SK-N-SH treated with all-trans-retinoic acid at 6 μM for 48 hours (cell line): ENCODE measurements around the gene SYNE1.

ENCODE experiments used
- ARNTL ChIP-seq: fragments of 450-650 bp; formaldehyde crosslinking; IDR thresholded peaks from 2 replicates; pipeline ENCODE4 v1.5.0; 2020; ENCODE audit warnings: low read depth, mild to moderate bottlenecking, moderate library complexity, borderline replicate concordance
- BACH2 ChIP-seq: fragments of 250-450 bp; sonication (Bioruptor Pico); IDR thresholded peaks from 2 replicates; pipeline ENCODE4 v1.9.0; 2021; ENCODE audit warnings: mild to moderate bottlenecking, borderline replicate concordance
- CREB5 ChIP-seq: fragments of 250-450 bp; sonication (Bioruptor Pico); IDR thresholded peaks from 2 replicates; pipeline ENCODE4 v1.5.1; 2020; ENCODE audit warnings: low read depth, mild to moderate bottlenecking, moderate library complexity
- CSDC2 ChIP-seq: fragments of 250-450 bp; sonication (Bioruptor Pico); IDR thresholded peaks from 2 replicates; pipeline ENCODE4 v1.5.0; 2020; ENCODE audit warnings: mild to moderate bottlenecking, moderate library complexity
- ESRRG ChIP-seq: fragments of 250-450 bp; sonication (Bioruptor Pico); IDR thresholded peaks from 2 replicates; pipeline ENCODE4 v1.6.1; 2021; ENCODE audit warnings: mild to moderate bottlenecking
- ISL1 ChIP-seq: fragments of 250-450 bp; sonication (Bioruptor Pico); IDR thresholded peaks from 2 replicates; pipeline ENCODE4 v2.1.2; 2022; ENCODE audit warnings: mild to moderate bottlenecking, moderate library complexity
- OSR1 ChIP-seq: fragments of 250-450 bp; sonication (Bioruptor Pico); IDR thresholded peaks from 2 replicates; pipeline ENCODE4 v1.8.0; 2022; ENCODE audit warnings: moderate library complexity, mild to moderate bottlenecking, inconsistent platforms
- PATZ1 ChIP-seq: fragments of 250-450 bp; sonication (Bioruptor Pico); IDR thresholded peaks from 2 replicates; pipeline ENCODE4 v1.8.0; 2020; ENCODE audit warnings: mild to moderate bottlenecking, moderate library complexity, borderline replicate concordance
- TOX ChIP-seq: fragments of 250-450 bp; sonication (Bioruptor Pico); IDR thresholded peaks from 2 replicates; pipeline ENCODE4 v1.8.0; 2021; ENCODE audit warnings: mild to moderate bottlenecking, moderate library complexity, borderline replicate concordance
- TSHZ2 ChIP-seq: fragments of 250-450 bp; sonication (Bioruptor Pico); IDR thresholded peaks from 2 replicates; pipeline ENCODE4 v1.5.0; 2020; ENCODE audit warnings: mild to moderate bottlenecking, moderate library complexity
- ZC3H10 ChIP-seq: fragments of 250-450 bp; sonication (Bioruptor Pico); IDR thresholded peaks from 2 replicates; pipeline ENCODE4 v1.5.1; 2021; ENCODE audit warnings: mild to moderate bottlenecking, moderate library complexity
- ZFP3 ChIP-seq: fragments of 250-450 bp; sonication (Bioruptor Pico); IDR thresholded peaks from 2 replicates; pipeline ENCODE4 v1.5.0; 2020; ENCODE audit warnings: mild to moderate bottlenecking, moderate library complexity
- ZFP30 ChIP-seq: fragments of 450-650 bp; formaldehyde crosslinking; IDR thresholded peaks from 2 replicates; pipeline ENCODE4 v1.5.0; 2022; ENCODE audit warnings: mild to moderate bottlenecking, moderate library complexity

- TF ChIP-seq ZC3H10 (CRISPR knock-in tag) = no peak
- TF ChIP-seq ESRRG (CRISPR knock-in tag) = no peak
- TF ChIP-seq TOX (CRISPR knock-in tag) = no peak
- TF ChIP-seq ARNTL (CRISPR knock-in tag) = no peak
- no peak for TF ChIP-seq ISL1 (CRISPR knock-in tag)
- TF ChIP-seq TSHZ2 (CRISPR knock-in tag) = no peak
- TF ChIP-seq PATZ1 = no peak
- TF ChIP-seq ZFP30 (CRISPR knock-in tag) = no peak
- TF ChIP-seq BACH2 = no peak
- TF ChIP-seq CSDC2 = no peak
- TF ChIP-seq ZFP3 = no peak
- no peak for TF ChIP-seq OSR1 (CRISPR knock-in tag)
- TF ChIP-seq CREB5 (CRISPR knock-in tag) = no peak
These were observed 1.0 kb downstream of the SYNE1 start for GRCh38 chr6:152636021-152636608.
